Liver (tissue), 3 donors: ENCODE data around the gene CASR.

Source experiments
- ATF3 ChIP-seq: IDR thresholded peaks from 2 replicates; pipeline ENCODE4 v1.6.1; 2016; ENCODE audit warnings: antibody characterized with exemption
- EGR1 ChIP-seq, 2 donors: IDR thresholded peaks; 2 replicates each; pipeline ENCODE4 v1.6.1; 2016 to 2018; ENCODE audit warnings: antibody characterized with exemption in 2 of 2, low read depth in 2 of 2
- FOXA1 ChIP-seq: IDR thresholded peaks from 2 replicates; pipeline ENCODE4 v1.6.1; 2016; ENCODE audit warnings: antibody characterized with exemption
- HNF4G ChIP-seq: IDR thresholded peaks from 2 replicates; pipeline ENCODE4 v1.6.1; 2016; ENCODE audit warnings: antibody characterized with exemption
- JUND ChIP-seq, 2 donors: IDR thresholded peaks; 2 replicates each; pipeline ENCODE4 v1.6.1; 2016; ENCODE audit warnings: antibody characterized with exemption in 2 of 2
- MAX ChIP-seq: IDR thresholded peaks from 2 replicates; pipeline ENCODE4 v1.6.1; 2016; ENCODE audit warnings: antibody characterized with exemption
- RAD21 ChIP-seq, 2 donors: IDR thresholded peaks; 2 replicates each; pipeline ENCODE4 v1.6.1; 2016; ENCODE audit warnings: antibody characterized with exemption in 2 of 2, mild to moderate bottlenecking in 2 of 2
- REST ChIP-seq: IDR thresholded peaks from 2 replicates; pipeline ENCODE4 v1.6.1; 2016; ENCODE audit warnings: antibody characterized with exemption, mild to moderate bottlenecking
- RXRA ChIP-seq, 2 donors: IDR thresholded peaks; 2 replicates each; pipeline ENCODE4 v1.6.1; 2017 to 2018; ENCODE audit warnings: antibody characterized with exemption in 2 of 2, mild to moderate bottlenecking in 1 of 2
- SP1 ChIP-seq: IDR thresholded peaks from 2 replicates; pipeline ENCODE4 v1.6.1; 2018; ENCODE audit warnings: antibody characterized with exemption, mild to moderate bottlenecking
- TAF1 ChIP-seq: conservative IDR thresholded peaks from 2 replicates; pipeline ENCODE4 v1.6.1; 2016; ENCODE audit warnings: antibody characterized with exemption, mild to moderate bottlenecking
- YY1 ChIP-seq: IDR thresholded peaks from 2 replicates; pipeline ENCODE4 v1.6.1; 2016; ENCODE audit warnings: antibody characterized with exemption, mild to moderate bottlenecking
- TF ChIP-seq, protein P1 (sequence below): fragments of 150-350 bp; IDR thresholded peaks from 2 replicates; pipeline ENCODE4 v1.5.1; 2017; ENCODE audit warnings: improper control_type of control experiment, low read depth, low read length; ENCODE audit not compliant: missing input control
- donor health status: healthy.
- donor health status: healthy.

- TF ChIP-seq, protein P1, sequence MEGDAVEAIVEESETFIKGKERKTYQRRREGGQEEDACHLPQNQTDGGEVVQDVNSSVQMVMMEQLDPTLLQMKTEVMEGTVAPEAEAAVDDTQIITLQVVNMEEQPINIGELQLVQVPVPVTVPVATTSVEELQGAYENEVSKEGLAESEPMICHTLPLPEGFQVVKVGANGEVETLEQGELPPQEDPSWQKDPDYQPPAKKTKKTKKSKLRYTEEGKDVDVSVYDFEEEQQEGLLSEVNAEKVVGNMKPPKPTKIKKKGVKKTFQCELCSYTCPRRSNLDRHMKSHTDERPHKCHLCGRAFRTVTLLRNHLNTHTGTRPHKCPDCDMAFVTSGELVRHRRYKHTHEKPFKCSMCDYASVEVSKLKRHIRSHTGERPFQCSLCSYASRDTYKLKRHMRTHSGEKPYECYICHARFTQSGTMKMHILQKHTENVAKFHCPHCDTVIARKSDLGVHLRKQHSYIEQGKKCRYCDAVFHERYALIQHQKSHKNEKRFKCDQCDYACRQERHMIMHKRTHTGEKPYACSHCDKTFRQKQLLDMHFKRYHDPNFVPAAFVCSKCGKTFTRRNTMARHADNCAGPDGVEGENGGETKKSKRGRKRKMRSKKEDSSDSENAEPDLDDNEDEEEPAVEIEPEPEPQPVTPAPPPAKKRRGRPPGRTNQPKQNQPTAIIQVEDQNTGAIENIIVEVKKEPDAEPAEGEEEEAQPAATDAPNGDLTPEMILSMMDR: no peak
- TF ChIP-seq JUND (IDR thresholded peaks at IDR 0.05) (no peak), REST (no peak), TAF1 (no peak), SP1 (no peak), MAX (no peak), RAD21 (IDR thresholded peaks at IDR 0.05) (no peak), RXRA (IDR thresholded peaks at IDR 0.05) (no peak), FOXA1 (no peak), EGR1 (IDR thresholded peaks at IDR 0.05; ENCODE audit: low read depth in 2 of 2) (no peak), YY1 (no peak), ATF3 (no peak), HNF4G (no peak)
These were observed 129.8 kb downstream of the CASR start for GRCh38 chr3:122313281-122313680.
